Activated B cell treated with CpG ODN at 0.5 μM for 24 hours (primary cell): ENCODE measurements around the gene SMIM3. TPM values are rescaled to one million over a fixed set of nuclear protein-coding genes. Genes with fewer than 3 reads are reported as not detected.

Experiments
- ATAC-seq: fragments of 200-7000 bp; cut with Tn5 transposase; one replicate; pipeline ENCODE4 v1.10.0; 2021; ENCODE audit warnings: low read depth, mild to moderate bottlenecking, moderate library complexity
- CTCF ChIA-PET: fragments of 350-600 bp; sonication (Branson Sonifier 250); formaldehyde crosslinking; loops from one replicate; lab custom pipeline; 2021; ENCODE audit warnings: antibody characterized with exemption; lab: Charles Lee
- POLR2A ChIA-PET: fragments of 350-600 bp; sonication (Branson Sonifier 250); formaldehyde crosslinking; loops from one replicate; lab custom pipeline; 2021; ENCODE audit warnings: antibody characterized with exemption; lab: Charles Lee
- DNase-seq: peaks from one replicate; pipeline ENCODE4 v3.0.0; 2022
- H3K27ac Mint-ChIP-seq: one replicate; pipeline ENCODE4 v1.8.0; 2020; ENCODE audit warnings: mixed read lengths
- H3K27me3 Mint-ChIP-seq: one replicate; pipeline ENCODE4 v1.8.0; 2021; ENCODE audit warnings: mixed read lengths
- H3K36me3 Mint-ChIP-seq: one replicate; pipeline ENCODE4 v1.8.0; 2021; ENCODE audit warnings: low read depth, mixed read lengths
- H3K4me1 Mint-ChIP-seq: one replicate; pipeline ENCODE4 v1.8.0; 2021; ENCODE audit warnings: mixed read lengths
- H3K4me3 Mint-ChIP-seq: one replicate; pipeline ENCODE4 v1.8.0; 2020; ENCODE audit warnings: mild to moderate bottlenecking, mixed read lengths
- H3K9me3 Mint-ChIP-seq: one replicate; pipeline ENCODE4 v1.8.0; 2020; ENCODE audit warnings: mixed read lengths
- intact Hi-C: fragments of 100-400 bp; cut with micrococcal nuclease; formaldehyde crosslinking; loops from one replicate; pipeline ENCODE4 v1.15.1; 2024
- total RNA-seq: library from RNA; stranded (reverse); gene quantifications from 2 replicates; pipeline ENCODE4 v1.2.3, GENCODE V29; 2022
- TF ChIP-seq, protein P1 (sequence below): fragments of 200-600 bp; IDR thresholded peaks from one replicate; pipeline ENCODE4 v1.8.0; 2022; ENCODE audit warnings: antibody characterized with exemption, mild to moderate bottlenecking

Gene SMIM3
- total RNA-seq, 1 donor from 2014 or later = 0.22 TPM

DNA sequence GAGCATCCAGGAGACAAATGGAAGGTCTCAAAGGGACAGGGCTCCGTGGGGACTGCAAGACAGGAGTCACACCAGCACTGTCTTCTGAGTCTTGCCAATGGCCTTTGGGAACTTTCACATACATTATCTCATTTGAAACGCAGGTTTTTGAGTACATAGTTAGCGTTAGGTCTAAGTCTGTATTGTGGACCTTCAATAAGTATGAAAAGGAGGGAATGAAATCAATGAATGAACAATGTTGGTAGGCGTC, 19.3 kb upstream of the SMIM3 start:
- no peak overlapping the region for H3K4me3 Mint-ChIP-seq
- no peak for DNase-seq
- H3K36me3 Mint-ChIP-seq = peaks cover 23% of the 10 kb centered on the region
- no peak for ATAC-seq
- TF ChIP-seq, protein P1, sequence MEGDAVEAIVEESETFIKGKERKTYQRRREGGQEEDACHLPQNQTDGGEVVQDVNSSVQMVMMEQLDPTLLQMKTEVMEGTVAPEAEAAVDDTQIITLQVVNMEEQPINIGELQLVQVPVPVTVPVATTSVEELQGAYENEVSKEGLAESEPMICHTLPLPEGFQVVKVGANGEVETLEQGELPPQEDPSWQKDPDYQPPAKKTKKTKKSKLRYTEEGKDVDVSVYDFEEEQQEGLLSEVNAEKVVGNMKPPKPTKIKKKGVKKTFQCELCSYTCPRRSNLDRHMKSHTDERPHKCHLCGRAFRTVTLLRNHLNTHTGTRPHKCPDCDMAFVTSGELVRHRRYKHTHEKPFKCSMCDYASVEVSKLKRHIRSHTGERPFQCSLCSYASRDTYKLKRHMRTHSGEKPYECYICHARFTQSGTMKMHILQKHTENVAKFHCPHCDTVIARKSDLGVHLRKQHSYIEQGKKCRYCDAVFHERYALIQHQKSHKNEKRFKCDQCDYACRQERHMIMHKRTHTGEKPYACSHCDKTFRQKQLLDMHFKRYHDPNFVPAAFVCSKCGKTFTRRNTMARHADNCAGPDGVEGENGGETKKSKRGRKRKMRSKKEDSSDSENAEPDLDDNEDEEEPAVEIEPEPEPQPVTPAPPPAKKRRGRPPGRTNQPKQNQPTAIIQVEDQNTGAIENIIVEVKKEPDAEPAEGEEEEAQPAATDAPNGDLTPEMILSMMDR = no peak
- H3K4me1 Mint-ChIP-seq = peaks cover 16% of the 10 kb centered on the region
- POLR2A ChIA-PET = interaction anchor here (0.7 to 2.3 kb wide), 9 partner anchors 59 to 1208 kb away, joined by 3 to 21 read pairs (median 4); partner anchors contain the start of genes CSNK1A1, G3BP1, GM2A and RBM22
- CTCF ChIA-PET = interaction anchor here (1.4 kb wide), 1 partner anchor 88 kb away, joined by 3 read pairs; the partner anchor contains the start of gene IRGM
- intact Hi-C loops = loop anchor here (2.0 to 5.0 kb wide), 2 partner anchors 494 to 1013 kb away; partner anchors contain the start of genes G3BP1 and GM2A
- H3K27ac Mint-ChIP-seq = no peak overlapping the region
- no peaks in the 10 kb centered on the region for H3K9me3 Mint-ChIP-seq
- peaks cover 9% of the 10 kb centered on the region for H3K27me3 Mint-ChIP-seq

DNA sequence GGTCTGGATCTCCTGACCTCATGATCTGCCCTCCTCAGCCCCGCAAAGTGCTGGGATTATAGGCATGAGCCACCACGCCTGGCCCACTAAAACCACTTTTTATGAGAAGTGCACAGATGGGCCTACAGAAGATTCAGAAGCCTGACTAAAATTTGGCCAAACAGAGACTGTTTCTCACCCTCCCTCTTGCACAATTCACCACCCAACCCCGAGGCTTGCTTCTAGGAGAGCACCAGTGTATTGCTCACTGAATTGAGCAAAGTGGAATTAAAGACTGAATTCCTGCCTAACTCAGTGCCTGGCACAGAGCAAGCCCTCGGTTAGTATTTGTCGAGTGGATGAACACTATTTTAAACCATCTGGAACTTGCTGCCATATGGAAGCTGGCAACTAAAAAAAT, 16.3 kb upstream of the SMIM3 start:
- Mint-ChIP-seq H3K27me3 (peaks cover 11% of the 10 kb centered on the region), H3K4me1 (peaks cover 6% of the 10 kb centered on the region), H3K4me3 (no peak overlapping the region), H3K27ac (no peak overlapping the region), H3K9me3 (peaks cover 4% of the 10 kb centered on the region), H3K36me3 (peaks cover 1% of the 10 kb centered on the region)
- ATAC-seq (no peak), DNase-seq (no peak)
- ChIA-PET POLR2A (no interaction called here), CTCF (no interaction called here)
- intact Hi-C loops = no loop called here
- TF ChIP-seq, protein P1 = no peak

DNA sequence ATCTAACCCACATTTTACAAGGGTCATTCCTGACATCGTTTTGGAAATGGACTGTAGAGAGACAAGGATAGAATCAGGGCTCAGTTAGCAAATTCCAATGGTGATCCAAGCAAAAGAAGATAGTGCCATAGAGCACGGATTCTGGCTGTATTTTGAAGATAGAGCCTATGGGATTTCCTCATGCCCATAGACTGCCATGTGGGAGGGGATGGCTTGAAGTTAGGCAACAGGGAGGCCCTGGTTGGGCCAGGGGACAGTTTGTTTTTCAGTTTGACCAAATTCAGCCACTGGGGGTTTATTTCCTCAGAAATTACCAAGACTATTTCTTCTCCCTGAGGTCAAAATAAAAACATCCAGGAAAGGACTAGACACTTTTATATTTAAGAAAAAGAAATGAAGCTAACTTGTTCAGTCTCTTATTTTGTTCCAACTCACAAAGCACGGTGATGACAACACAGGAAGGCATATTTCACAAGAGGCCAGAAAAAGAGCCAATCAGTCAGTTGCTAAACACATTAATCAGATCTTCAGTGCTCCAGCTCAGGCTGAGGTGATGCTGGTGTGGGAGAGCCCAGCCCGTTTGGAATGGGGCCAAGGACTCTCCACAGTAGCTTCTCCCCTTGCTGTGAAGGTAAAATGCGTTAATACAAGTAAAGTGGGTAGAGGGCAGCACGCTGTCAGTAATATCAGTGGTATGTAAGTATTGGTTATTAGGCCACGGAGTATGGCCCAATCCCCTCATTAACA, 15.4 kb upstream of the SMIM3 start:
- ATAC-seq (no peak), DNase-seq (no peak)
- peaks cover 4% of the 10 kb centered on the region for H3K9me3 Mint-ChIP-seq
- TF ChIP-seq, protein P1 = no peak
- CTCF ChIA-PET = no interaction called here
- POLR2A ChIA-PET = interaction anchor here (0.5 kb wide), 1 partner anchor 276 kb away, joined by 3 read pairs; no protein-coding TSS in a partner anchor
- no peaks in the 10 kb centered on the region for H3K36me3 Mint-ChIP-seq
- H3K4me1 Mint-ChIP-seq = peaks cover 3% of the 10 kb centered on the region
- intact Hi-C loops = no loop called here
- H3K27me3 Mint-ChIP-seq = peaks cover 14% of the 10 kb centered on the region
- H3K4me3 Mint-ChIP-seq = no peak overlapping the region
- no peak overlapping the region for H3K27ac Mint-ChIP-seq

DNA sequence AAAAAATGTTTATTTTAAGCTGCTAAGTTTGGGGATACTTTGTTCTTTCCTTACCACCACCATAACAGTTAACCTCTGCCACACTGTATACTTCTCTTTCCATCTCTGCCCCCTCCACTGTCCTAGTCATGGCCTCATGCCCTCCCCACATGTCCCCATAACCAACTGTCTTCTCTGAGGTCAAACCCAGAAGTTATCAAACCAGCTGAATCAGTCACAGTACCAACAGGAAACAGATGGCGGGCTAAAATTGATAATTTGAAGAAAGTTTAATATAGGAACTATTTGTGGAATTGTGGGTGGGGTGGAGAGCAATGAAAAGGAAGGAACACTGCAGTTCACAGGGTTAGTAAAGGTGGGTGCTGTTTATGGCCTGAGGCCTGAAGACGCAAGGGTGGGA, 14.0 kb upstream of the SMIM3 start:
- H3K9me3 Mint-ChIP-seq = peaks cover 4% of the 10 kb centered on the region
- intact Hi-C loops = no loop called here
- TF ChIP-seq, protein P1 = no peak
- ATAC-seq (no peak), DNase-seq (no peak)
- no peaks in the 10 kb centered on the region for H3K36me3 Mint-ChIP-seq
- H3K27ac Mint-ChIP-seq = no peak overlapping the region
- POLR2A ChIA-PET = no interaction called here
- H3K4me1 Mint-ChIP-seq = peaks cover 3% of the 10 kb centered on the region
- peaks cover 14% of the 10 kb centered on the region for H3K27me3 Mint-ChIP-seq
- H3K4me3 Mint-ChIP-seq = no peak overlapping the region
- CTCF ChIA-PET = no interaction called here

DNA sequence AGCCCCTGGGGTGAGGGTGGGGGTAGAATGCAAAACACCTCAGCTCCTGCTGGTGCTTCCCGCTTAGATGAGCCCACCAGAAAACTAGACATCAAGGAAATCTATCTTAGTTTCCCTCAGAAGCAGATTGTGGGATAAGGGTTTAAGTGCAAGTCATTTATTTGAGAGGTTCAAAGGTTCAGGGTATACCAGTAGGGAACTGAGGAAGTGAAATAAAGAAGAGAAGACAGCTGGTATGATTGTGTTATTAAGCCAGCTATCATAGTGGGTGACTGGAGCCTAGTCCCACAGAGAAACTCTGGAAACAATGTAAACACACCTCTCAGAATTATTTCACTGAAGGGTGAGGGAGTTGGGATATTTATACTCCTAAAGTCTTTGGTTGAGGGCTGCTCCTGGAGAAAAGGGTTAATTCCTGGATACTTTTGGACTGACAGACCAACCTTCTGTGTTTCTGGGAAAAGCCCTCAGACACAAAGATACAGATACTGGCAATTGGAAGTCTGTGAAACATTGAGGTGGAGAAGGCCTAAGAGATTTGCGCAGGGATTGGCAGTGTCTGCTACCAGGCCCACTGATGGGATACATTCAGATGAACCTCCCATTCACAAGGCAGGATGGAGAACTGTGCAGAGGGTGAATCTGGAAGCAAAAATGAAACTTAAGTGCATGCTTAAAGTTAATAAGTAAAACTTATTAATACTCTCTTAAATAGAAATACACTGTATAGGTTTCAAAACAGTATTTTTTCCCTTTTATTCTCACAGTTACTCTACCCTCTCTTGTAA, 13.4 kb upstream of the SMIM3 start:
- ChIA-PET POLR2A (no interaction called here), CTCF (no interaction called here)
- Mint-ChIP-seq H3K27ac (no peak overlapping the region), H3K9me3 (peaks cover 4% of the 10 kb centered on the region), H3K36me3 (no peaks in the 10 kb centered on the region), H3K4me3 (no peak overlapping the region), H3K4me1 (peaks cover 3% of the 10 kb centered on the region), H3K27me3 (peaks cover 14% of the 10 kb centered on the region)
- DNase-seq (no peak), ATAC-seq (no peak)
- intact Hi-C loops = no loop called here
- TF ChIP-seq, protein P1 = no peak
